GM18868 (cell line): ENCODE measurements around the gene MC1R.
"Not testable (repeated sequence)": the region's sequence is repeated elsewhere in the genome, so short reads cannot be mapped to it uniquely, and the experiment has no call there.

Experiments used
- ATAC-seq: cut with Tn5 transposase; IDR thresholded peaks from one replicate; pipeline ENCODE4 v1.9.1; 2021; ENCODE audit warnings: mild to moderate bottlenecking, moderate library complexity; ENCODE audit not compliant: unreplicated experiment

The MC1R gene

DNA sequence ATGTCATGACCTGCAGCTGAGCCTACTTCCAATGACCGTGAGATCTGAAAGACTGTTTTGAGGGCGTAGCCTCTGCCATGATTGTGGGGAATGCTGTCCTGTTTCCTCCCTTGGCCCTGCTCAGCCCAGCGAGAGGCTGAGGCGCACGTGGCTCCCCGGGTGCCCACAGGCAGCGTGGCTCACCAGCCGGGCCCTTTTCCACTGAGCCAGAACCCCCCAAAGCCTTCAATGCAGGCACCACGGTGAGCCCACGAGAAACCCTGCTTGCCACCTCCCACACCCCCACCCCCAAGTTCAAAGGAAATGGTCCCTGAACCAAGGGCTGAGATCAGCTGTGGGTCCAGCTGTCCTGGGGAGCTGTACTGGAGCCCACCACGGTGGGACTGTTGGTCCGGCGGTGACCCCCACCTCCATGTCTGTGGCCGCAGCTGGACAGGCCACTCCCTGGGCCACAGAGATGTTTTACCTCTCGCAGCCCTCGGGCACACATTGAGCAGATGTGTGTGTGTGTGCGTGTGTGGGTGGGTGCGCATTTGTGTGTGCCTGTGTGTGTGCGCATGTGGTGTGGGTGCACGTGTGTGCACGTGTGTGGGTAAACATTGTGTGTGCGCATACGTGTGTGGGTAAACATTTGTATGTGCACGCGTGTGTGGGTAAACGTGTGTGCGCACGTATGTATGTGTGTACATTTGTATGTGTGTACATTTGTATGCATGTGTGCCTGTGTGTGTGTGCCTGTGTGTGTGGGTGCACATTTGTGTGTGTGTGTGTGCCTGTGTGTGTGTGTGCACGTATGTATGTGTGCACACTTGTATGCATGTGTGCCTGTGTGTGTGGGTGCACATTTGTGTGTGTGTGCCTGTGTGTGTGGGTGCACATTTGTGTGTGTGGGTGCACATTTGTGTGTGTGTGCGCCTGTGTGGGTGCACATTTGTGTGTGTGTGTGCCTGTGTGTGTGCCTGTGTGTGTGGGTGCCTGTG lies 5.0 kb upstream of the MC1R start:
- ATAC-seq, result no peak

DNA sequence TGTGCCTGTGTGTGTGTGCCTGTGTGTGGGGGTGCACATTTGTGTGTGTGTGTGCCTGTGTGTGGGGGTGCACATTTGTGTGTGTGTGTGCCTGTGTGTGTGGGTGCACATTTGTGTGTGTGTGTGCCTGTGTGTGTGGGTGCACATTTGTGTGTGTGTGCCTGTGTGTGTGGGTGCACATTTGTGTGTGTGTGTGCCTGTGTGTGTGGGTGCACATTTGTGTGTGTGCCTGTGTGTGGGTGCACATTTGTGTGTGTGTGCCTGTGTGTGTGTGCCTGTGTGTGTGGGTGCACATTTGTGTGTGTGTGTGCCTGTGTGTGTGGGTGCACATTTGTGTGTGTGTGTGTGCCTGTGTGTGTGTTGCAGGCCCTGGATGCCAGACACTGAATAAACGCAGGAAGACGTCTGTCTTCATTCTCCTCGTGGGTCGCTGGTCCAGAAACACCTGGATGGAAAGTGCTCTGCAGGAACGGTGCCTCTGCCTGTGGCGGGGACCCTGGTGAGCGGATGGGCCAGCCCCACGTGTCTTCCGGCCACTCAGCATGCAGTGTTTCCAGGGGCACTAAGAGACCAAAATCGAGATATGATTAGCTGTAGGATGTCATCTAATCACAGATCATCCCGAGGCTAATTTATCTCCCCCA lies 3.9 kb upstream of the MC1R start:
- not testable (repeated sequence) for ATAC-seq

DNA sequence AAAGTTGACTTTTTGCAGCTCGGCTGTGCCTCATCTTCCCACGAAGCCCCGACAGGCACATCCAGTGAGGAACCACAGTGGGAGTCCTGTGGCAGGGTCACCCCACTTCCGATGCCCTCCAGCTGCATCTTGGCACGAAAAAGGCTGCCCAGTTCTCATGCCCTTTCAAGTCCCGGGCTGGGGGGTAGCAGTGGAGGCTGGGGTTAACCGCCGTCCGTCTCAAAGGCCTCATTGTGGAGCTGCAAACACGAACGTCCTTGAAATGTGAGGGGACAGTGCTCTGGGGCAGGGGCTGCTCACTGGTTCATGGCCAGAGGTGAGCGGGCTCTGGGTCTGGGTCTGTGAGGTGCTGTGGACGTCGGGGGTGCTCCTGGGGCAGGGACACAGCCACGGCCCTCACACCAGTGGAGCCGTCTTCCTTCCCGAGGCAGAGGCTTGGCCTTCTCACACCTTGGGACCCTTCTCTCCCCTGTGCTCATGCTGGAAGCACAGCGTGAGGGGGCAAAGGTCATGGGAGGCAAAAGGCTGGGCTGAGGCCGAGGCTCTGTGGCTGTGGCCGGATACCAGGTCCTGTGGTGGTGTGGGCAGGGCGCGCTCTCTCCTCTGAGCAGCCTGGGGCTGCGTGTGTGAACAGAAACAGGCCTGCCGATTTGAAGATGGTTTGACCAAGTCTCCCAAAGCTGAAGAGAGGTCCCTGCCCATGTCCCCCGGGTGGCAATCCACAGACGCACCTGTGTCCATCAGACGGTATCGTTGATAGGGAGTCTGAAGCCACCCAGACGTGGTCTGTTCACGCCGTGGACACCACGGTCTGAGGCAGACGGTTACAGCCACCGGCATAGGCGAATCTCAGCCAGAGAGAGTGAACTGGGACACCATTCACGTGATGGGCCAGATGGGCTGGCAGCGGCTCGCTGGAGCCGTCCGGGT lies 3.1 kb upstream of the MC1R start:
- ATAC-seq, result no peak

DNA sequence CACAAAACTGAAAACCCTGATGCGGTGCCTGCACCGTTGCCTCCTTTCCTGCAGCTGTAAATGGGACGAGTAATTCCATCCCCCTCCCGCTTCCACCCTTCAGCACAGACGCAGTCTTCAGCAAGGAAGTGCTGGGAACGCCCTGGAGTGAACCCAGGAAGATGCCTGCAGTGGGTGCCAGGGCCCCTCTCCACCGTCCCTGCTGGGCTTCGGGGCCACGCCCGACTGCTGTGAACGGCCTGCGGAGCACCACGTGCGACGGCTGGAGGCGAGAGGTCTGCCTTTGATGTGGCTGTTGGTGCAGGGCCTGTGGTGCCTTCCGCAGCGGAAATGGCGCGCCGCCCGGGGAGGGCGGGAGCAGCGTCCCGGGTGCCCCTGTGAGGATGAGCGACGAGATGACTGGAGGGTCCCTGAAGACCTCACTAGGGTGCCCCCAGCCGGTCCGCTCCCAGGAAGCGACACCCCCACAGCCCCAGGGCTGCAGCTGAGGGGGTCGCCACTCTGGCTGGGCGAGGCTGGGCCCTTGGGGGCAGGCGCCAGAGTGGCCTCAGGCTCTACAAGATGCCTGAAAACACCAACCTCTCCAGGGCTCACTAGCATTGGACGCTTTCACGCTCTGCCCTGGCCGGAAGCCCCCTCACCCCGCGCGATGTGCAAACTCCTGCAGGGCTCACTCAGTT lies 749 bp upstream of the MC1R start:
- ATAC-seq, result peak; percentile 82

DNA sequence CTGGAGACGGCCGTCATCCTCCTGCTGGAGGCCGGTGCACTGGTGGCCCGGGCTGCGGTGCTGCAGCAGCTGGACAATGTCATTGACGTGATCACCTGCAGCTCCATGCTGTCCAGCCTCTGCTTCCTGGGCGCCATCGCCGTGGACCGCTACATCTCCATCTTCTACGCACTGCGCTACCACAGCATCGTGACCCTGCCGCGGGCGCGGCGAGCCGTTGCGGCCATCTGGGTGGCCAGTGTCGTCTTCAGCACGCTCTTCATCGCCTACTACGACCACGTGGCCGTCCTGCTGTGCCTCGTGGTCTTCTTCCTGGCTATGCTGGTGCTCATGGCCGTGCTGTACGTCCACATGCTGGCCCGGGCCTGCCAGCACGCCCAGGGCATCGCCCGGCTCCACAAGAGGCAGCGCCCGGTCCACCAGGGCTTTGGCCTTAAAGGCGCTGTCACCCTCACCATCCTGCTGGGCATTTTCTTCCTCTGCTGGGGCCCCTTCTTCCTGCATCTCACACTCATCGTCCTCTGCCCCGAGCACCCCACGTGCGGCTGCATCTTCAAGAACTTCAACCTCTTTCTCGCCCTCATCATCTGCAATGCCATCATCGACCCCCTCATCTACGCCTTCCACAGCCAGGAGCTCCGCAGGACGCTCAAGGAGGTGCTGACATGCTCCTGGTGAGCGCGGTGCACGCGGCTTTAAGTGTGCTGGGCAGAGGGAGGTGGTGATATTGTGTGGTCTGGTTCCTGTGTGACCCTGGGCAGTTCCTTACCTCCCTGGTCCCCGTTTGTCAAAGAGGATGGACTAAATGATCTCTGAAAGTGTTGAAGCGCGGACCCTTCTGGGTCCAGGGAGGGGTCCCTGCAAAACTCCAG lies 1.1 kb downstream of the MC1R start:
- ATAC-seq, result no peak

DNA sequence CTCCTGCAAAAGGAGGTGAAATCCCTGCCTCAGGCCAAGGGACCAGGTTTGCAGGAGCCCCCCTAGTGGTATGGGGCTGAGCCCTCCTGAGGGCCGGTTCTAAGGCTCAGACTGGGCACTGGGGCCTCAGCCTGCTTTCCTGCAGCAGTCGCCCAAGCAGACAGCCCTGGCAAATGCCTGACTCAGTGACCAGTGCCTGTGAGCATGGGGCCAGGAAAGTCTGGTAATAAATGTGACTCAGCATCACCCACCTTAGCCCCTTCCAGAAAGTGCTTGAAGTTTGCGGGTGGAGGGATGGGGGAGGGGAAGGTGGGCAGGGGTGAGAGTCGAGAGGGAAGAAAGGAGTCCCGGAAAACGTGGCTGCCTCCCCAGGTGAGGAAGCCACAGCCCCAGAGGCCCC lies 2.1 kb downstream of the MC1R start:
- ATAC-seq, result no peak

DNA sequence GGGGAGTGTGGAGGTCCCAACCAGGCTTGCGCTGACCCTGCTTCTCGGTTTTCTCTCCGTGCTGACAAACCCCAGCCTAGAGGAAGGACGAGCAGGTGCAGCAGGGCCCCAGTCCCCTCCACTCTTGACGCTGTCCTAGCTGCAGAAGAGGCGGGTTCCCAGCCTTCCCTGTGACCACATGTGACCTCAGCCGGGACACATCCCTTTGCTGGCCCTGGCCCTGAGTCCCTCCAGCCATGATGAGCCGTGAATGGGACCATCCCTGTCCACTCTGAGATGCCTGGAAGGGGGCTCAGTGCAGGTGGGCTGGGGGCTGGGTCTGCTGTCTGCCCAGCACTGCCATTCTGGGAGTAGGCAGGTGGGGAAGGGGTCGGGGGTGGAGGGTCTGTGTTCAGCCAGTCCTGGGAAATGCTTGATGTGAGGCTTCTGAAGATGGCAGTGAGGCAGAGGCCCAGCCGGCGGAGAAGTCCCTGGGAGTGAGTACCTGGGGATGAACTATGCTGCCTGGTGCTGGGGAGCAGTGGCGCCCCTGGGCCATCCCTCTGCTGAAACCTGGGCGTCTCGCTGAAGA lies 2.6 kb downstream of the MC1R start:
- ATAC-seq, result no peak

DNA sequence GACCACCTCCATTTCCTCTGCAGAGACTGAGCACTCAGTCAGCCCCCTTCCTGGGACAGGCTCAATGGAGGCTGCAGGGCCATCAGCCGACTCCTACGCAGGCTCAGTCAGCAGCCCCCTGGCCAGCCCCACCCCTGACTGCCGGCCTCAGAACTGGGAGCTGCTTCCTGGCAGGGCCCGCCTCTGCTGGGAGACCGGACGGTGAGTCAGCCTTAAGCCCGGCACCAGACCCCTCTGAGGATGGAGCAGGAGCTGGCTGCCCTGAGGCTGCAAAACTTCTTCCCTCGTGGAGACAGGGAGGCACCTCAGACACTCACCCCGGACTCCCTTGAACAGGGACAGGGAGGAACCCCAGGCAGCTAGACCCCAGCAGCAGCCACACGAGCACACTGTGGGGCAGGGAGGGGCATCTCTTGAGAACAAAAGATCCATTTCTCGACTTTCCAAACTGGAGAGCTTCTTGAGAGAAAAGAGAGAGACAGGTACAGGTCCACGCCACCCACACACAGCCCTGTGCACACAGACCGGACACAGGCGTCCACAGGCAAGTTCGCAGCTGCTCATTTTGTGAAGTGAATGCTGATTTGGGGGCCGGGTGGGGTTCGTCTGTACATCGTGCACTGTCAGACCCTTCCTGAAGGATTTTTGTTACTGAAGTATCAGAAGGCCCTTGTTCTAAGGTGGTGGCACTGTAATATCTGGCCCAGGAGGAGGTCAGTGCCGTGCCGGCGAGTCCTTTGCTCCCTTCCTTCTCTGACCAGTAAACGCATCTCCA lies 3.2 kb downstream of the MC1R start:
- ATAC-seq, result no peak

DNA sequence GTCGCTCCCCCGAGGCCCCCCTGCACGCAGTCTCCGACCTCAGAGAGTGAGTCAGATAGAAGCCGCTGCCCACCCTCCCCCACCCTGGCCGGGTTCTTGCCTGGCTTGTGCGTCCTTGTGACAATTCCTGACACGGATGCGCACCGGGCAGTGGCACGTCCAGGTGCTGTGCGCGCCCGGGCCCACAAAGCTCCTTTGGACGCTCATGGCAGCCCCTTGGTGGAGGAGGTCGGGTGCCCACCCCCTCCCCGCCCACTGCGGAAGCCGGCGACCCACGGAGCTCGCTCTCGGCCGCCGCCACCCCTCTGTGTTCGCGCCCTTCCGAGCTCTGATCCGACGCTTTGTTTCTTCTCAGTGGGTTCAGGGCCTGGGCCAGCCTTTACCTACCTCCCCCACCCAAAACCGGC lies 3.8 kb downstream of the MC1R start:
- ATAC-seq, result no peak

DNA sequence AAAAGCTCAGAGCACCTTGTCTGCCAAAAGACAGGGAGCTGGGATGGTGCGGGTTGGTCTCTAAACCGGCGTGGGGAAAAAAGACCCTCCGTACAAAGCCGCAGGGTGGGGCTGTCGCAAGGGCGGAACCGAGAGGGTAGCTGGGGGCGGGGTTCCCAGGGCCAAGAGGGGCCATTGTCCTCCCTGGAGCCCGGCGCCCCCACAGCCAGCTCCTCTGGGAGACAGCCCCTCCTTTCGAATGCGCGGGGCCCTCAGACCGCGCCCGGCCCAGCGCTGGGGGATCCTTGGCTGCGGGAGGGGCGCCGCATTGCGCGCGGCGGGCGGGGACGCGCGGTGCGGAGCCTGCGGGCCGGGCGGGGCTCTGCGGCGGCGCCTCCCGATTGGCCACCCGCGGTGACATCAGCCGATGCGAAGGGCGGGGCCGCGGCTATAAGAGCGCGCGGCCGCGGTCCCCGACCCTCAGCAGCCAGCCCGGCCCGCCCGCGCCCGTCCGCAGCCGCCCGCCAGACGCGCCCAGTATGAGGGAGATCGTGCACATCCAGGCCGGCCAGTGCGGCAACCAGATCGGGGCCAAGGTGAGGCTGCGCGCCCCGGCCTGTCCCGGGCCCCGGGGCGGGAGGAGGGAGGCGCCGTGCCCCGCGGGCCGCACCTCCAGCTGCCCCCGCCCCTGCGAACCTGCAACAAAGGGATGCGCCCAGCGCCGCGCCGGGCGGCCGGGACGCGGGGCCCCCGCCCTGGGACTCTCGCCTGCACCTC lies 4.4 kb downstream of the MC1R start, which contains the start of gene TUBB3:
Gene TUBB3, plus strand, starts transcription at position 459 of the 756 bp plus-strand sequence. Its CDS starts 60 bp downstream, at position 519.
- ATAC-seq, result no peak

DNA sequence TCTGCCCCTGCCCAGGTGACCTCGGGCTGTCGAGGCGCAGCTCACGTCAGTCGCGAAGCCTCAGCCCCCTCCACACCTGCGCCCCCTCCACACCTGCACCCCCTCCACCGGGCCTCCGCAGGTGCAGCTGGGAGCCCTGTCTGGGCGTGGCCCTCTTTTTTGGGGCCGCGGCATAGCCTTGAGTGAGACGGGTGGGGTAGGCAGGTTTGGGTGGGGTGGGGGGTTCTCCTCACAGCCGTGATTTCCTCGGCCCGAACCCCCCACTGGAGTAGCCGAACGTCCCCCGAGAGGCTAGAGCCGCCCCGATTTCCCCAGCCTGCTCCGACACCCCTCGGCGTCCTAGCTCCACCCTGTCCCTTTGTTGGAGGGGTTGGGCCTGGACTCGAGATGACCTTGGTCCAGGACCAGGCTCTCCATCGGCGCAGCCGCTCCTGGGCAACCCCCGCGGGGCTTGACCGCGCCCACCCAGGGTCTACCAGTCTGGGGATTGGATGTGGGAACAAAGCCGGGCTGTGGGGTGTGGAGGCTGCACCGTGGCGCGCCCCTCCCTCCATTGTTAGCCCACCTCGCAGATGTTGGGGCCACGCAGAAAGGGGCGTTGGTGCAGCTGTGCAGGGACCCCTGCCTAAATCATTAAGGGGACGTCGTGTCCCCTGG lies 5.1 kb downstream of the MC1R start:
- no peak for ATAC-seq

DNA sequence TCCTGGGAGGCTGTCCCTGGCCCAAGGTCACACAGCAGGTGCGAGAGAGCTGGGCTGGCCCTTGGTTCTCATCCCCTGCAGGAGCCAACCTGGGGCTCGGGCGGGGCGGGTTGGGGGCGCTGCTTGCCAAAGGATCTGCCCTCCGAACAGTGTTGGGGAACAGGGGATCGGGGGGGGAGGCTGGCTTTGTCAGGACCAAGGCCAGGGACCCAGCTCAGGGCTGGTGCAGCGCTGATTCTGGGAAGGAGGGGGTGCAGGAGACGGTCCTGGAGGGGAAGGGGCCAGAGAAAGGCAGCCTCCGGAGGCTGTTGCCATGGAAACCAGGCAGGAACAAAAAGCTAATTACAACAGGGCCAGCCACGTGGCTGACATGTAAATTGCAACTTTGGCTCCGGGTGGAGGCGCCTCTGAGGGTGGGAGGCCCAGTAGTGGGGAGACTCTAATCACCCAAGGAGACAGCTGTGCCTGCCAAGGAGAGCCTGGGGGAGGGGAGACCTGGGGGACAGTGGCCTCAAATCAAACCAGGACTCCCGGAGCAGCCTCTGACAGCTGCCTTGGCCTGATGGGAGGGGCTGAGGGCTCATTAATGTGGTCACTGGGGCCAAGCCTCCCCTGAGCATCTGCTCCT lies 5.7 kb downstream of the MC1R start:
- no peak for ATAC-seq

DNA sequence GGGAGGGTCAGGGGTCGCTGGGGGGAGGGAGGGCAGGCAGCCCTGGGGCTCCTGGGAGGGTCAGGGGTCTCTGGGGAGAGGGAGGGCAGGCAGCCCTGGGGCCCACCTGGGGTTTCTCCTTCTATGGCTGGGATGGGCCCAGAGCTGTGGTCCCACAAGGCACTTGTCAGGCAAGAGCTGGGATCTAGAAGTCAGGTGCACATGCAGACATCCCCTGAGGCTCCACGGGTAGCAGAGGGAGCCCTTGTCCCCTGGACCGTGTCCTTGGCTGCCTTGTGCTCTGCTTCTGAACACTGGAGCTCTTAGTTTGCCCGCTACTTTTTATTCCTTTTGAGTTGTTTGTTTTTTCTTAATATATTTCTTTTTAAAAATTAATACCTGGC lies 6.3 kb downstream of the MC1R start:
- ATAC-seq, result no peak

DNA sequence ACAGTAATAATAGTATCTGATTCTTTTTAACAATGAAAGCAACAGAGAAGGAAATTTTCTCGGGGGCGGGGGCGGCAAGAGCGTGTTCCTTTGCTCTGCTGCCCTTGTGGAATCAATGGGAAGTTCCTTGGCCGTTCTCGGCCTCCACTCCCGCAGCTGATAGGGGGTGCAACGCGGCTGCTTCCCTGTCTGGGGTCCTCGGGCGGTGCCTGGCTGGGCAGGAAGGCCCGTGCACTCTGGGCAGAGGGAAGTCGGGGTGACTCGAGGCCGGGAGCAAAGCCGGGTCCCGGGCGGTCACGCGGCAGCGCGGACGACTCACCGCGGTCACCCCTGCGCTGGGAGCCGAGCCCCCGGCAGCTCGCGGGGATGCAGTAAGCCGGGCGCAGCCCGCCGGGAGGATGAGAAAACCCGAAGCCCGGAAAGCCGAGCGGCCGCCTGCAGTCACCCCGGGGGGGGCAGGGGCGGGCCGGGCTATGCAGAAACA lies 7.0 kb downstream of the MC1R start:
- peak; percentile 11 for ATAC-seq

DNA sequence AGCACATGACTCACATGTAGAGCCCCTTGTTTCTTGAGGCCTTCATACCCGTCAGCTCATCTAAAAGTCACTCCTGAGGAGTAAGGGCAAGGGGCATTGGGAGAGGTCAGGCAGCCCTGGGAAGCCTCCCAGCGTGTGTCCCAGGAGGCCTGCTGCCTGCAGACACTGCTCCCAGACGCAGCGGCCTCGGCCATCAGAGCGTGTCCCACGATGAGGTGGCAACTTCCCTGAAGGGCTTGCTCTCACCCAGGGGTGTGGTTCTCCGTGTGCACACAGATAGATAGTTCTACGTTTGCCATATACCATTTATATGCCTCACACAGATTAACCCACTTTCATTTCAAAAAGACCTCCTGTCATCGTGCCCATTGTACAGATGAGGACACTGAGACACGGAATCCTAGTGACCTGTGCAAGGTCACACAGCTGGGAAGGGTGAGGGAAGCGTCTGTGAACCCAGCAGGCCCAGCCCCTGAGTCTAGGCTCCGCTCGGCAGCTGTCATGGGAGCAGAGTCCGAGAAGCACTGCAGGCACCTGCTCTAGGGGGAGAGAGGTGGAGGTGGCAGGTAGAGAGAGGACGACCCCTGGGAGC lies 12.7 kb downstream of the MC1R start:
- ATAC-seq, result no peak

DNA sequence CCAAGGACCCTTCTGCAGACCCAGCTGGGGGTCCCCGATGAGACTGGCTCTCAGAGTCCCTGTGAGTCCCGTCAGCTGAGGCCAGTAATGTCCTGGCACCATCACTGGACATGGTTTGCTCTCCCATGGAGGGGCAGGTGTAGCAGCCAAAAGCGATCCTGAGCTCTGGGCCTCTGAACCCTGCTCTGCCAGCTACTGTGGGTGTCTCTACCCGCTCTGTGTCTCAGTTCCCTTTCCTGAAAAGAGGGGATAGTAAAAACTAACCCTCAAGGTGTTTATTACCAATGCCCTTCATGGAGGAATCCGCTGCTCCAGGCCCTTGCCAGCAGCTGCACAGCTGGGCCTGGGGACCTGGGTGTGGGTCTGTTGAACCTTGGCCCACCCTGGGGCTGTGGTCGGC lies 13.3 kb downstream of the MC1R start:
- no peak for ATAC-seq
